Putamen (tissue), 1 donor: Measurements from ENCODE around the gene COL15A1.

ENCODE experiments used
- DNase-seq: peaks from one replicate; pipeline ENCODE4 v3.0.0-alpha.2; 2016; ENCODE audit warnings: low spot score

COL15A1 gene

GRCh38 chr9:98944734-98945074, 997 bp downstream of the COL15A1 start:
- DNase-seq, result no peak

- DNase-seq, result no peak
Measured at GRCh38 chr9:98949565-98949964, 5.9 kb downstream of the COL15A1 start.

GRCh38 chr9:98950262-98950661, 6.6 kb downstream of the COL15A1 start:
- DNase-seq, result no peak

- no peak for DNase-seq
Measured at GRCh38 chr9:98951967-98952366, 8.3 kb downstream of the COL15A1 start.

- DNase-seq, result no peak
Measured at GRCh38 chr9:98953581-98954243, 10.0 kb downstream of the COL15A1 start.

- DNase-seq, result no peak
Measured at GRCh38 chr9:98954244-98954610, 10.5 kb downstream of the COL15A1 start.

- DNase-seq, result no peak
Measured at GRCh38 chr9:98955259-98955658, 11.6 kb downstream of the COL15A1 start.

- DNase-seq, result no peak
Measured at GRCh38 chr9:98957826-98958225, 14.1 kb downstream of the COL15A1 start.

- no peak for DNase-seq
Measured at GRCh38 chr9:98958271-98958984, 14.7 kb downstream of the COL15A1 start.

- DNase-seq, result no peak
Measured at GRCh38 chr9:98960409-98960808, 16.7 kb downstream of the COL15A1 start.

- no peak for DNase-seq
Measured at GRCh38 chr9:98961513-98962180, 17.9 kb downstream of the COL15A1 start.

- no peak for DNase-seq
Measured at GRCh38 chr9:98962181-98962560, 18.5 kb downstream of the COL15A1 start.

- no peak for DNase-seq
Measured at GRCh38 chr9:98962861-98963260, 19.2 kb downstream of the COL15A1 start.

GRCh38 chr9:98964201-98964600, 20.5 kb downstream of the COL15A1 start:
- DNase-seq, result no peak

- DNase-seq, result no peak
Measured at GRCh38 chr9:98964911-98965336, 21.2 kb downstream of the COL15A1 start.

- DNase-seq, result no peak
Measured at GRCh38 chr9:98966676-98967075, 23.0 kb downstream of the COL15A1 start.

GRCh38 chr9:98967257-98967656, 23.6 kb downstream of the COL15A1 start:
- DNase-seq, result no peak

GRCh38 chr9:98967680-98968079, 24.0 kb downstream of the COL15A1 start:
- DNase-seq, result no peak

- no peak for DNase-seq
Measured at GRCh38 chr9:98968601-98969337, 25.1 kb downstream of the COL15A1 start.

GRCh38 chr9:98970532-98971041, 26.9 kb downstream of the COL15A1 start:
- DNase-seq, result no peak

- peak; percentile 84 for DNase-seq
Measured at GRCh38 chr9:98971168-98971914, 27.6 kb downstream of the COL15A1 start.

- DNase-seq, result no peak
Measured at GRCh38 chr9:98971915-98972223, 28.2 kb downstream of the COL15A1 start.
